NT2/D1 (cell line): ENCODE data around the gene BMERB1.

Source experiments
- DNase-seq: peaks from one replicate; pipeline ENCODE4 v3.0.0-alpha.2; 2011; ENCODE audit warnings: low read depth, low spot score
- H3K27me3 ChIP-seq: 2 replicates; pipeline ENCODE4 v1.6.0; 2011; ENCODE audit warnings: mild to moderate bottlenecking; ENCODE audit not compliant: insufficient read length, insufficient read depth
- H3K36me3 ChIP-seq: 2 replicates; pipeline ENCODE4 v1.6.1; 2011; ENCODE audit warnings: mild to moderate bottlenecking, low read length, mixed read lengths; ENCODE audit not compliant: insufficient read depth, insufficient read length
- H3K4me1 ChIP-seq: 2 replicates; pipeline ENCODE4 v1.5.1; 2011; ENCODE audit not compliant: insufficient read depth, insufficient read length
- H3K4me3 ChIP-seq: 2 replicates; pipeline ENCODE4 v1.5.1; 2011; ENCODE audit warnings: low read depth; ENCODE audit not compliant: insufficient read length
- H3K9ac ChIP-seq: 2 replicates; pipeline ENCODE4 v1.6.0; 2011; ENCODE audit warnings: low read depth; ENCODE audit not compliant: insufficient read length
- H3K9me3 ChIP-seq: 2 replicates; pipeline ENCODE4 v1.5.1; 2011; ENCODE audit warnings: mild to moderate bottlenecking, low read length; ENCODE audit not compliant: insufficient read depth
- SUZ12 ChIP-seq: IDR thresholded peaks from 2 replicates; pipeline ENCODE4 v1.6.1; 2011; ENCODE audit not compliant: insufficient read length, insufficient read depth; ENCODE audit errors: extremely low read depth
- YY1 ChIP-seq: IDR thresholded peaks from 2 replicates; pipeline ENCODE4 v1.6.1; 2011; ENCODE audit not compliant: insufficient read length, insufficient read depth
- ZNF274 ChIP-seq: IDR thresholded peaks from 2 replicates; pipeline ENCODE4 v1.6.1; 2011; ENCODE audit warnings: mild to moderate bottlenecking, low read depth, low read length

The BMERB1 gene

GRCh38 chr16:15607700-15608396 lies 173.5 kb downstream of the BMERB1 start:
- Histone ChIP-seq H3K4me3 (no peak overlapping the region), H3K9me3 (no peaks in the 10 kb centered on the region), H3K9ac (no peak overlapping the region), H3K27me3 (no peaks in the 10 kb centered on the region), H3K4me1 (peaks cover 8% of the 10 kb centered on the region), H3K36me3 (peaks cover 66% of the 10 kb centered on the region)
- TF ChIP-seq YY1: no peak
- no peak for TF ChIP-seq ZNF274
- no peak for TF ChIP-seq SUZ12
- DNase-seq: no peak

- TF ChIP-seq SUZ12 (no peak), YY1 (no peak), ZNF274 (no peak)
- Histone ChIP-seq H3K4me1 (peaks cover 8% of the 10 kb centered on the region), H3K36me3 (peaks cover 63% of the 10 kb centered on the region), H3K9me3 (no peaks in the 10 kb centered on the region), H3K27me3 (no peaks in the 10 kb centered on the region), H3K4me3 (no peak overlapping the region), H3K9ac (no peak overlapping the region)
- DNase-seq: no peak
These were observed 174.3 kb downstream of the BMERB1 start for GRCh38 chr16:15608398-15609285.

- TF ChIP-seq SUZ12: no peak
- no peak for TF ChIP-seq ZNF274
- no peak for TF ChIP-seq YY1
- no peak overlapping the region for H3K9ac ChIP-seq
- no peak for DNase-seq
- no peaks in the 10 kb centered on the region for H3K9me3 ChIP-seq
- H3K36me3 ChIP-seq: peaks cover 57% of the 10 kb centered on the region
- H3K27me3 ChIP-seq: no peaks in the 10 kb centered on the region
- H3K4me3 ChIP-seq: no peak overlapping the region
- peaks cover 8% of the 10 kb centered on the region for H3K4me1 ChIP-seq
These were observed 174.9 kb downstream of the BMERB1 start for GRCh38 chr16:15609286-15609649.

- H3K9me3 ChIP-seq: no peaks in the 10 kb centered on the region
- peaks cover 52% of the 10 kb centered on the region for H3K36me3 ChIP-seq
These were observed 176.0 kb downstream of the BMERB1 start for GRCh38 chr16:15610369-15610871.

GRCh38 chr16:15611610-15612009 lies 177.2 kb downstream of the BMERB1 start:
- TF ChIP-seq YY1: no peak
- TF ChIP-seq SUZ12: no peak
- TF ChIP-seq ZNF274: no peak
- peaks cover 8% of the 10 kb centered on the region for H3K4me1 ChIP-seq

More at GRCh38 chr16:15610369-15610871, 176.0 kb downstream of the BMERB1 start:
- Histone ChIP-seq H3K27me3 (no peaks in the 10 kb centered on the region), H3K4me1 (peaks cover 8% of the 10 kb centered on the region), H3K9ac (no peak overlapping the region), H3K4me3 (no peak overlapping the region)
- no peak for DNase-seq
- TF ChIP-seq SUZ12: no peak
- no peak for TF ChIP-seq ZNF274
- no peak for TF ChIP-seq YY1

GRCh38 chr16:15613676-15614075 lies 179.3 kb downstream of the BMERB1 start:
- no peaks in the 10 kb centered on the region for H3K27me3 ChIP-seq
- TF ChIP-seq YY1 (no peak), ZNF274 (no peak)
- no peak overlapping the region for H3K4me3 ChIP-seq
- no peaks in the 10 kb centered on the region for H3K4me1 ChIP-seq
- peaks cover 58% of the 10 kb centered on the region for H3K36me3 ChIP-seq
- H3K9ac ChIP-seq: no peak overlapping the region
- DNase-seq: peak; percentile 33
- no peaks in the 10 kb centered on the region for H3K9me3 ChIP-seq

More at GRCh38 chr16:15611610-15612009, 177.2 kb downstream of the BMERB1 start:
- no peak for DNase-seq
- H3K36me3 ChIP-seq: peaks cover 52% of the 10 kb centered on the region
- no peak overlapping the region for H3K4me3 ChIP-seq
- no peak overlapping the region for H3K9ac ChIP-seq
- no peaks in the 10 kb centered on the region for H3K9me3 ChIP-seq
- no peaks in the 10 kb centered on the region for H3K27me3 ChIP-seq

GRCh38 chr16:15616012-15616411 lies 181.6 kb downstream of the BMERB1 start:
- no peak overlapping the region for H3K4me3 ChIP-seq
- no peak for TF ChIP-seq YY1
- TF ChIP-seq ZNF274: no peak
- TF ChIP-seq SUZ12: no peak
- no peak for DNase-seq
- peaks cover 72% of the 10 kb centered on the region for H3K36me3 ChIP-seq
- no peaks in the 10 kb centered on the region for H3K27me3 ChIP-seq
- H3K4me1 ChIP-seq: no peaks in the 10 kb centered on the region
- H3K9ac ChIP-seq: no peak overlapping the region
- H3K9me3 ChIP-seq: no peaks in the 10 kb centered on the region
